Activated T-cell treated with anti-CD3 and anti-CD28 coated beads for 48 hours (primary cell): ENCODE measurements around the gene FBXL2.

Experiments
- DNase-seq: peaks from one replicate; pipeline ENCODE4 v3.0.0-alpha.2; 2020; ENCODE audit warnings: low read depth

The FBXL2 gene

GRCh38 chr3:33430061-33430460, 152.8 kb downstream of the FBXL2 start:
- DNase-seq, result no peak

- DNase-seq, result no peak
Measured at GRCh38 chr3:33430571-33430970, 153.3 kb downstream of the FBXL2 start.

GRCh38 chr3:33433843-33434242, 156.6 kb downstream of the FBXL2 start:
- no peak for DNase-seq
